ENCODE results near the gene WLS.

Gene WLS

GRCh38 chr1:68103011-68103545 lies 129.2 kb downstream of the WLS start:
- DNase-seq (ENCODE audit: low read depth in 1 of 2, low spot score in 1 of 2) = no peak

- no peak for DNase-seq (ENCODE audit: low read depth in 1 of 2, low spot score in 1 of 2)
Measured at GRCh38 chr1:68101829-68102228, 130.5 kb downstream of the WLS start.

DNA sequence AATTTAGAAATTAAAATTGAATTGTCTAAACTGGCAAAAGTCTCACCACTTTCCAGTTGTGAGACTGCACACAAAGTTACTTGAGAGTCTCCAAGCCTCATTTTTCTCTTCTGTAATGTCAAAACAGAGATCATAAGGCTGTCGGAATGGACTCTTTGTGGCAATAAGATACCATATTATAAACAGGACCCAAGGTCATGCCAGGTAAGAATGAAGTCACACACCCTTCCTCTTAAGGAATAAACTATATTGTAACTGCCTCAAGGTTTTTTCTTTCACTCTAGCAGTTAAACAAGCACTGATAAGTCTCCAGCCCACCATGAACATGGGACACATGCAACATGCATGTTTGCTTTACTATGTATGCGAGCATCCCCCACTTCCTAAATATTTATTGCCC lies 131.8 kb downstream of the WLS start:
- DNase-seq (ENCODE audit: low read depth in 1 of 2, low spot score in 1 of 2) = no peak

DNA sequence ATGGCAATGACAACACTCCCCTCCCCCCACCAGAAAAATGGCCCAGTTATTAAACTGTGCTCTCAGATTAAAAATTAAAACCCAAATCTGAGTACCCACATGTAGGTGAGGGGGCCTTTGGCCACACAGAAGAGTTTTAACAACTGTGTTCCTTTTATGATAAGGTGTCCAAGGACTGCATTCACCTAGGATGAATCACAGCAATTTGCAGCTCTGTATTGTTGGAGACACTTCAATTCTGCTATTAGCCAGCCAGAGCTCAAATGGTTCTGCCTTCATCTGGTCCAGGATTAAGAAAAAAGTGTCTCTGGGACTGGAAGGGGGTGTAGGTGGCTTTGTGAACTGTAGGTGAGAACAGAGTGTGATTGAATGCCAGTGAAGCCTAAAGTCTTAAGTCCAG lies 138.6 kb downstream of the WLS start:
- no peak for DNase-seq (ENCODE audit: low read depth in 1 of 2, low spot score in 1 of 2)

DNA sequence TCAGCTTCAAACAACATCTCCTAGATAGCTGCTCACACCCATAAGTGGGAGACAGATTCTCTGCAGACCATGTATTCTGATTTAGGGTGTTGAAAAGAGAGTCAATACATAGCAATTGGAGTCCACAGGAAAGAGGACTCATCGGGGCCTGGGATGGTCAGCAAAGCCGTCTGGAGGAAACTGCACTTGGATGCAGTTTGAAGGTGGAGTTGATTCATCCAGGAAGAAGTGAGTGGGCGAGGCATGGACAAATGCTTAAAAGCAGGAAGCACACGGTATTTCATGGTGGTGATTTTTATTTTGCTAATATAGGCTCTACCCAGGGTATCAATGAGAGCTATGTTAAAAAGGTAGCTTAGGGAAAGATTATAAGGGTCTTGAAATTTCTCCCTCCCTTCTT lies 145.1 kb downstream of the WLS start:
- no peak for DNase-seq (ENCODE audit: low read depth in 1 of 2, low spot score in 1 of 2)

GRCh38 chr1:68085752-68086151 lies 146.6 kb downstream of the WLS start:
- no peak for DNase-seq (ENCODE audit: low read depth in 1 of 2, low spot score in 1 of 2)

DNA sequence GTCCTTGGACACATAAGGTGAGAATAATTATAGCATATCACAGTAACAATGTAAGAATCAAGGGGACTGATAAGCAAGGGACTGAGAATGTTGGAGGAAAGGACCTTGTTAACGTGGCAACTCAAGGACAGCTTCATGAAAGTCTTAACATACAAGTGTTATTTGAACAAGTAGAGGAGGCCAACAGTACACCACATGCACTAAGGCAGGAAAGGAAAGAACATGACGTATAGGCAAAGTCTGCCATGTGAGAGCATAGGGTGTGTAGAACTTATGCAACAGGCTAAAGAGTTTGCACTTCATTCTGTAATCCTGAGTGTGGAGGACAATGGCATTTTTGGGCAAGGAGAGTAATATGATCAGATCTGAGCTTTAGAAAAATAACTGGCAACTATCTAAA lies 148.6 kb downstream of the WLS start:
- no peak for DNase-seq (ENCODE audit: low read depth in 1 of 2, low spot score in 1 of 2)

- DNase-seq (ENCODE audit: low read depth in 1 of 2, low spot score in 1 of 2) = no peak
Measured at GRCh38 chr1:68081775-68082283, 150.5 kb downstream of the WLS start.

DNA sequence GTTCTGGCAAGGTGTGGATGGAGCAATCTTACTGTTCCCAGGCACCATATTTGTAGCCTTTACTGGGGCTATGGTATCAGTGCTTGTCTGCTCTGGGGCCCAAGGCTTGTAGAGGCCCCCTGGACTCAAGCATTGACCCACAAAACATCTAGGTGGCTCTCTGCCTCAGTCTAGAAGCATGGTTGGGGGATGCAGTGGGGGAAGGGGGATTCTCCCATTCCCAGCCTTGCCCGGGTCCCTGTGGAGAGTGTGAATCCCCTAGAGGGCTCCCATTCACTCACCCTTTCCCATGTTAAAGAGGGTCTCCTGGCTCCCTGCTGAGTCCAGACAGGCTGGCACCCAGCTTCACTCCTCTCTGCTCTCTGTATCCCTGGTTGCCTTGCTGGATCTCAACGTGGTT lies 153.7 kb downstream of the WLS start:
- DNase-seq (ENCODE audit: low read depth in 1 of 2, low spot score in 1 of 2) = no peak

All from activated T-helper 1 cell treated with anti-CD3 and anti-CD28 coated beads, Interleukin-2, amount 50 U/mL, for 16 hours (primary cell).